ENCODE measurements around the gene AUNIP. TPM values are rescaled to one million over a fixed set of nuclear protein-coding genes. Genes with fewer than 3 reads are reported as not detected.

The AUNIP gene
- total and polyA plus RNA-seq, 2 of the 8 experiments (the other 6 are each of a cell fraction or from before 2014, with no cell fraction given): 18.6 to 23.2 TPM

- no peak for FAIRE-seq
- Histone ChIP-seq H3K4me3 (ENCODE audit: extremely low read depth in 1 of 4, insufficient read depth in 2 of 4, low read depth in 3 of 4, low read length in 4 of 4) (no peak overlapping the region), H3K4me1 (replicated peaks in 1 of 4; ENCODE audit: control insufficient read depth in 3 of 4, insufficient read depth in 4 of 4, low read length in 3 of 4) (no peaks in the 10 kb centered on the region), H2AFZ (ENCODE audit: low read length) (no peak overlapping the region), H3K79me2 (ENCODE audit: control insufficient read depth in 1 of 2, insufficient read depth in 2 of 2, low read length in 2 of 2) (no peaks in the 10 kb centered on the region), H3K79me1 (ENCODE audit: low read depth, low read length) (no peaks in the 10 kb centered on the region), H4K91ac (replicated peaks; ENCODE audit: insufficient read length, low read length) (no peak overlapping the region), H3K9me3 (ENCODE audit: insufficient read depth in 2 of 2, low read depth in 1 of 2, low read length in 1 of 2) (no peaks in the 10 kb centered on the region), H4K20me1 (replicated peaks in 1 of 2; ENCODE audit: control insufficient read depth in 1 of 2, insufficient read depth in 2 of 2, low read length in 2 of 2) (peaks cover 2 to 4% of the 10 kb centered on the region in 2 experiments), H3K56ac (replicated peaks; ENCODE audit: insufficient read length, low read depth, low read length) (no peak overlapping the region), H3K27ac (ENCODE audit: low read depth, low read length) (no peak overlapping the region), H3K9ac (replicated peaks in 1 of 4; ENCODE audit: extremely low read depth in 1 of 4, low read depth in 3 of 4, low read length in 3 of 4) (no peak overlapping the region), H2BK20ac (ENCODE audit: low read length) (no peak overlapping the region), H4K5ac (ENCODE audit: insufficient read length, low read depth, low read length) (no peak overlapping the region), H3K18ac (ENCODE audit: extremely low read depth, low read length) (no peak overlapping the region), H3K23ac (ENCODE audit: insufficient read length) (no peak overlapping the region), H2BK5ac (ENCODE audit: low read depth, low read length) (no peak overlapping the region), H3K23me2 (ENCODE audit: low read depth, low read length) (no peaks in the 10 kb centered on the region), H3K4me2 (ENCODE audit: insufficient read depth in 1 of 2, low read depth in 2 of 2, low read length in 2 of 2) (no peak overlapping the region), H2BK120ac (replicated peaks; ENCODE audit: low read depth, low read length) (no peak overlapping the region), H3K4ac (replicated peaks; ENCODE audit: insufficient read length, low read depth, low read length) (no peak overlapping the region), H3K36me3 (ENCODE audit: control insufficient read depth in 2 of 4, insufficient read depth in 4 of 4, low read length in 3 of 4) (peaks cover 19 to 59% (median 45%) of the 10 kb centered on the region in 4 experiments), H3K14ac (ENCODE audit: insufficient read length) (no peak overlapping the region), H2BK15ac (ENCODE audit: low read length) (no peak overlapping the region), H2AK5ac (ENCODE audit: low read depth, low read length) (no peak overlapping the region), H2BK12ac (ENCODE audit: low read depth, low read length) (no peak overlapping the region), H4K8ac (ENCODE audit: extremely low read depth, insufficient read depth, low read length) (no peak overlapping the region), H3K27me3 (replicated peaks in 1 of 4; ENCODE audit: control insufficient read depth in 3 of 4, extremely low read depth in 1 of 4, insufficient read depth in 3 of 4, low read length in 3 of 4) (no peaks in the 10 kb centered on the region)
- DNase-seq (ENCODE audit: low read depth in 1 of 2, low spot score in 2 of 2): no peak
- CTCF ChIA-PET (ENCODE audit: partially characterized antibody): interaction anchor here (0.7 to 2.6 kb wide), 2 partner anchors 68 to 169 kb away, joined by 3 to 10 read pairs; partner anchors contain the start of gene PAFAH2
- WGBS, 2 experiments (ENCODE audit: extremely low coverage in 1 of 2, insufficient coverage in 1 of 2, insufficient read length in 1 of 2, insufficient replicate concordance in 2 of 2, low coverage in 1 of 2, low lambda C conversion rate in 2 of 2, missing lambda C conversion rate in 1 of 2): 100% methylated on average over 2 of the region's 3 CpGs; no CpG with 5 or more reads in 1 of the 2 experiments
- POLR2A ChIA-PET (ENCODE audit: partially characterized antibody): interaction anchor here (2.4 kb wide), 1 partner anchor 9 kb away, joined by 14 read pairs; the partner anchor contains the start of gene MTFR1L
- no peak for TF ChIP-seq SAP30 (IDR thresholded peaks at IDR 0.05; ENCODE audit: insufficient read depth, insufficient replicate concordance, low read length)
- TF ChIP-seq GTF2F1 (IDR thresholded peaks at IDR 0.05; ENCODE audit: borderline replicate concordance, low read depth, low read length): no peak
- TF ChIP-seq SIRT6 (IDR thresholded peaks at IDR 0.05; ENCODE audit: low read length): no peak
- no peak for TF ChIP-seq RNF2 (IDR thresholded peaks at IDR 0.05; ENCODE audit: borderline replicate concordance, low read depth, low read length, missing control alignments, poor library complexity, severe bottlenecking)
- no peak for TF ChIP-seq JUND (IDR thresholded peaks at IDR 0.05; ENCODE audit: low read length)
- TF ChIP-seq RAD21 (IDR thresholded peaks at IDR 0.05 in 1 of 2, conservative IDR thresholded peaks at IDR 0.05 in 1 of 2; ENCODE audit: low read depth in 2 of 2, low read length in 2 of 2): no peak
- TF ChIP-seq CTCF (IDR thresholded peaks at IDR 0.05; ENCODE audit: control extremely low read depth in 1 of 3, insufficient read depth in 1 of 3, low read depth in 1 of 3, low read length in 3 of 3): no peak
- TF ChIP-seq BRCA1 (IDR thresholded peaks at IDR 0.05; ENCODE audit: low read depth, low read length): no peak
- TF ChIP-seq JUN (IDR thresholded peaks at IDR 0.05; ENCODE audit: low read depth, low read length): no peak
- no peak for TF ChIP-seq CBX8 (IDR thresholded peaks at IDR 0.05; ENCODE audit: borderline replicate concordance, low read depth, low read length)
- no peak for TF ChIP-seq BCL11A (IDR thresholded peaks at IDR 0.05; ENCODE audit: low read depth in 2 of 2, low read length in 2 of 2)
Measured at GRCh38 chr1:25828491-25828890, 30.8 kb downstream of the AUNIP start.

Measured in H1 (cell line).